ENCODE measurements around the gene RHCE. TPM values are rescaled to one million over a fixed set of nuclear protein-coding genes. Genes with fewer than 3 reads are reported as not detected.

The RHCE gene
- total RNA-seq, 2 donors from 2014 or later, result 0.64 TPM; not detected in 1

Other genes with a start within 250 kb of the RHCE start
- gene SYF2, start 188.3 kb downstream of the RHCE start, total RNA-seq, result 10 to 100 TPM; 42.3 to 58.1 TPM
- 100 to 1,000 TPM; 147 to 154 TPM for gene RSRP1, start 173.4 kb downstream of the RHCE start, total RNA-seq
- gene RHD, start 148.3 kb downstream of the RHCE start, total RNA-seq, result not detected
- gene TMEM50A, start 82.5 kb downstream of the RHCE start, total RNA-seq, result 10 to 100 TPM; 92.0 to 95.5 TPM
- 10 to 100 TPM; 14.3 to 19.7 TPM for gene MACO1, start 10.1 kb upstream of the RHCE start, total RNA-seq
- gene LDLRAP1, start 122.8 kb upstream of the RHCE start, total RNA-seq, result 10 to 100 TPM; 17.2 to 29.2 TPM
- gene MAN1C1, start 196.0 kb upstream of the RHCE start, total RNA-seq, result 10 to 100 TPM in 1 of 2 donors, 1 to 10 TPM in 1; 8.8 to 15.3 TPM